ENCODE measurements around the gene ARHGAP22.
A peak's percentile ranks its signal among the peaks of the same experiment; 100 is the strongest.

Gene ARHGAP22

GRCh38 chr10:48572414-48572813 lies 32.5 kb downstream of the ARHGAP22 start:
- H3K4me3 ChIP-seq (ENCODE audit: severe bottlenecking): no peak overlapping the region
- DNase-seq (ENCODE audit: low spot score): no peak
- no peaks in the 10 kb centered on the region for H3K4me1 ChIP-seq (ENCODE audit: insufficient read depth, poor library complexity, severe bottlenecking)
- H3K36me3 ChIP-seq (ENCODE audit: low read depth): no peaks in the 10 kb centered on the region
- no peak overlapping the region for H3K27ac ChIP-seq (ENCODE audit: poor library complexity, severe bottlenecking)
- ATAC-seq (ENCODE audit: low read depth): no peak
- H3K27me3 ChIP-seq (ENCODE audit: insufficient read depth, poor library complexity, severe bottlenecking): no peaks in the 10 kb centered on the region
- H3K9me3 ChIP-seq (ENCODE audit: severe bottlenecking): no peaks in the 10 kb centered on the region
- no peak for TF ChIP-seq CTCF (IDR thresholded peaks at IDR 0.05; ENCODE audit: poor library complexity, severe bottlenecking)

GRCh38 chr10:48568546-48568945 lies 36.3 kb downstream of the ARHGAP22 start:
- Histone ChIP-seq H3K4me1 (ENCODE audit: insufficient read depth, poor library complexity, severe bottlenecking) (no peaks in the 10 kb centered on the region), H3K27me3 (ENCODE audit: insufficient read depth, poor library complexity, severe bottlenecking) (no peaks in the 10 kb centered on the region), H3K4me3 (ENCODE audit: severe bottlenecking) (no peak overlapping the region), H3K9me3 (ENCODE audit: severe bottlenecking) (no peaks in the 10 kb centered on the region), H3K36me3 (ENCODE audit: low read depth) (no peaks in the 10 kb centered on the region), H3K27ac (ENCODE audit: poor library complexity, severe bottlenecking) (no peak overlapping the region)
- TF ChIP-seq CTCF (IDR thresholded peaks at IDR 0.05; ENCODE audit: poor library complexity, severe bottlenecking): no peak
- ATAC-seq (ENCODE audit: low read depth): no peak
- no peak for DNase-seq (ENCODE audit: low spot score)

GRCh38 chr10:48568131-48568530 lies 36.7 kb downstream of the ARHGAP22 start:
- ATAC-seq (ENCODE audit: low read depth) (no peak), DNase-seq (ENCODE audit: low spot score) (no peak)
- H3K4me1 ChIP-seq (ENCODE audit: insufficient read depth, poor library complexity, severe bottlenecking): no peaks in the 10 kb centered on the region
- H3K9me3 ChIP-seq (ENCODE audit: severe bottlenecking): no peaks in the 10 kb centered on the region
- no peak overlapping the region for H3K27ac ChIP-seq (ENCODE audit: poor library complexity, severe bottlenecking)
- no peaks in the 10 kb centered on the region for H3K27me3 ChIP-seq (ENCODE audit: insufficient read depth, poor library complexity, severe bottlenecking)
- H3K36me3 ChIP-seq (ENCODE audit: low read depth): no peaks in the 10 kb centered on the region
- TF ChIP-seq CTCF (IDR thresholded peaks at IDR 0.05; ENCODE audit: poor library complexity, severe bottlenecking): no peak
- no peak overlapping the region for H3K4me3 ChIP-seq (ENCODE audit: severe bottlenecking)

- H3K4me3 ChIP-seq (ENCODE audit: severe bottlenecking): no peak overlapping the region
- DNase-seq (ENCODE audit: low spot score) (no peak), ATAC-seq (ENCODE audit: low read depth) (no peak)
- H3K36me3 ChIP-seq (ENCODE audit: low read depth): no peaks in the 10 kb centered on the region
- no peak overlapping the region for H3K27ac ChIP-seq (ENCODE audit: poor library complexity, severe bottlenecking)
- H3K4me1 ChIP-seq (ENCODE audit: insufficient read depth, poor library complexity, severe bottlenecking): no peaks in the 10 kb centered on the region
- no peak for TF ChIP-seq CTCF (IDR thresholded peaks at IDR 0.05; ENCODE audit: poor library complexity, severe bottlenecking)
- H3K27me3 ChIP-seq (ENCODE audit: insufficient read depth, poor library complexity, severe bottlenecking): no peaks in the 10 kb centered on the region
- no peaks in the 10 kb centered on the region for H3K9me3 ChIP-seq (ENCODE audit: severe bottlenecking)
These were observed 37.5 kb downstream of the ARHGAP22 start for GRCh38 chr10:48567346-48567745.

- H3K4me3 ChIP-seq (ENCODE audit: severe bottlenecking): no peak overlapping the region
- no peaks in the 10 kb centered on the region for H3K4me1 ChIP-seq (ENCODE audit: insufficient read depth, poor library complexity, severe bottlenecking)
- no peak for TF ChIP-seq CTCF (IDR thresholded peaks at IDR 0.05; ENCODE audit: poor library complexity, severe bottlenecking)
- H3K27ac ChIP-seq (ENCODE audit: poor library complexity, severe bottlenecking): no peak overlapping the region
- H3K27me3 ChIP-seq (ENCODE audit: insufficient read depth, poor library complexity, severe bottlenecking): no peaks in the 10 kb centered on the region
- H3K9me3 ChIP-seq (ENCODE audit: severe bottlenecking): no peaks in the 10 kb centered on the region
- ATAC-seq (ENCODE audit: low read depth): no peak
- DNase-seq (ENCODE audit: low spot score): peak; percentile 11
- no peaks in the 10 kb centered on the region for H3K36me3 ChIP-seq (ENCODE audit: low read depth)
These were observed 40.3 kb downstream of the ARHGAP22 start for GRCh38 chr10:48564466-48565160.
